NT2/D1 (cell line): Measurements from ENCODE around the gene CCDC197.

Source experiments
- SUZ12 ChIP-seq: IDR thresholded peaks from 2 replicates; pipeline ENCODE4 v1.6.1; 2011; ENCODE audit not compliant: insufficient read length, insufficient read depth; ENCODE audit errors: extremely low read depth
- ZNF274 ChIP-seq: IDR thresholded peaks from 2 replicates; pipeline ENCODE4 v1.6.1; 2011; ENCODE audit warnings: mild to moderate bottlenecking, low read depth, low read length

- TF ChIP-seq SUZ12 (no peak), ZNF274 (no peak)
These were observed 29.4 kb upstream of the CCDC197 start for GRCh38 chr14:93967637-93968250.
